CD8-positive, alpha-beta memory T cell (primary cell): ENCODE results near the gene RASAL2. TPM values are rescaled to one million over a fixed set of nuclear protein-coding genes. Genes with fewer than 3 reads are reported as not detected.
"Not testable (repeated sequence)": the region's sequence is repeated elsewhere in the genome, so short reads cannot be mapped to it uniquely, and the experiment has no call there.

Experiments
- CTCF ChIA-PET: fragments of 350-600 bp; sonication (Branson Sonifier 250); formaldehyde crosslinking; loops from one replicate; lab custom pipeline; 2021; ENCODE audit warnings: antibody characterized with exemption; lab: Charles Lee
- POLR2A ChIA-PET: fragments of 350-600 bp; sonication (Branson Sonifier 250); formaldehyde crosslinking; loops from one replicate; lab custom pipeline; 2021; ENCODE audit warnings: antibody characterized with exemption; lab: Charles Lee
- DNase-seq, 5 donors: peaks; one replicate each; pipeline versions ENCODE4 v3.0.0 to v3.0.0-alpha.2; 2020 to 2022; ENCODE audit warnings: mixed read lengths in 1 of 5
- H3K27ac ChIP-seq: one replicate; pipeline ENCODE4 v1.7.0; 2013; ENCODE audit warnings: low read depth, mild to moderate bottlenecking, low read length, moderate library complexity
- H3K27me3 ChIP-seq: 2 replicates; pipeline ENCODE4 v1.7.0; 2013; ENCODE audit warnings: low read length, mild to moderate bottlenecking; ENCODE audit not compliant: insufficient read depth, poor library complexity, severe bottlenecking
- H3K36me3 ChIP-seq: 2 replicates; pipeline ENCODE4 v1.7.0; 2013; ENCODE audit warnings: mild to moderate bottlenecking, low read length, moderate library complexity; ENCODE audit not compliant: insufficient read depth
- H3K4me1 ChIP-seq: 2 replicates; pipeline ENCODE4 v1.7.0; 2013; ENCODE audit warnings: mild to moderate bottlenecking, low read length, moderate library complexity; ENCODE audit not compliant: insufficient read depth
- H3K4me3 ChIP-seq: 2 replicates; pipeline ENCODE4 v1.7.0; 2013; ENCODE audit warnings: mild to moderate bottlenecking, low read length
- H3K9me3 ChIP-seq: 2 replicates; pipeline ENCODE4 v1.7.0; 2013; ENCODE audit warnings: mild to moderate bottlenecking, low read length
- H3K27ac Mint-ChIP-seq, 8 donors: one replicate each; pipeline ENCODE4 v1.8.0; 2020 to 2021; ENCODE audit warnings: mixed read lengths in 8 of 8, mild to moderate bottlenecking in 6 of 8, inconsistent platforms in 3 of 8, moderate library complexity in 3 of 8
- H3K27me3 Mint-ChIP-seq, 2 donors: one replicate each; pipeline ENCODE4 v1.8.0; 2020 to 2021; ENCODE audit warnings: mixed read lengths in 2 of 2, mild to moderate bottlenecking in 1 of 2, moderate library complexity in 1 of 2
- H3K36me3 Mint-ChIP-seq, 3 donors: one replicate each; pipeline ENCODE4 v1.8.0; 2020 to 2021; ENCODE audit warnings: mixed read lengths in 3 of 3, inconsistent platforms in 1 of 3, mild to moderate bottlenecking in 1 of 3
- H3K4me1 Mint-ChIP-seq, 3 donors: one replicate each; pipeline ENCODE4 v1.8.0; 2020 to 2021; ENCODE audit warnings: mixed read lengths in 3 of 3, inconsistent platforms in 1 of 3, mild to moderate bottlenecking in 1 of 3
- H3K4me3 Mint-ChIP-seq, 7 donors: one replicate each; pipeline ENCODE4 v1.8.0; 2020 to 2021; ENCODE audit warnings: mixed read lengths in 7 of 7, mild to moderate bottlenecking in 6 of 7, moderate library complexity in 4 of 7, inconsistent platforms in 2 of 7
- H3K9me3 Mint-ChIP-seq, 5 donors: one replicate each; pipeline ENCODE4 v1.8.0; 2020 to 2022; ENCODE audit warnings: mixed read lengths in 5 of 5, mild to moderate bottlenecking in 3 of 5, moderate library complexity in 2 of 5, inconsistent platforms in 1 of 5
- polyA plus RNA-seq: library from polyadenylated mRNA; unstranded; fragments of 300-500 nt; fragmentation: Illumina TruSeq; gene quantifications from one replicate; pipeline ENCODE4 v1.2.3, GENCODE V29; 2021
- total RNA-seq, 2 experiments: library from RNA; stranded (reverse); gene quantifications; one replicate each; pipeline ENCODE4 v1.2.3, GENCODE V29; 2021

The RASAL2 gene
- total and polyA plus RNA-seq, 3 experiments from 2014 or later: 0.04 to 0.07 TPM; not detected in 1

- H3K4me1 ChIP-seq, H3K36me3 ChIP-seq, POLR2A ChIA-PET, H3K27ac ChIP-seq, H3K27me3 ChIP-seq, H3K36me3 Mint-ChIP-seq, H3K9me3 ChIP-seq, H3K4me1 Mint-ChIP-seq, H3K4me3 Mint-ChIP-seq, H3K27ac Mint-ChIP-seq, DNase-seq, H3K4me3 ChIP-seq, CTCF ChIA-PET, H3K27me3 Mint-ChIP-seq: not testable (repeated sequence)
- H3K9me3 Mint-ChIP-seq: peaks cover 9 to 20% (median 16%) of the 10 kb centered on the region in 5 donors
Measured at GRCh38 chr1:178253581-178253980, 159.7 kb downstream of the RASAL2 start.

- H3K9me3 ChIP-seq: no peaks in the 10 kb centered on the region
- no peaks in the 10 kb centered on the region for H3K27me3 ChIP-seq
- Mint-ChIP-seq H3K9me3 (peaks cover 11 to 20% (median 17%) of the 10 kb centered on the region in 5 donors), H3K36me3 (no peaks in the 10 kb centered on the region), H3K27me3 (no peaks in the 10 kb centered on the region), H3K4me3 (no peak overlapping the region), H3K27ac (no peak overlapping the region), H3K4me1 (no peaks in the 10 kb centered on the region)
- DNase-seq: no peak
- H3K4me1 ChIP-seq: no peaks in the 10 kb centered on the region
- POLR2A ChIA-PET: no interaction called here
- no peak overlapping the region for H3K4me3 ChIP-seq
- H3K36me3 ChIP-seq: no peaks in the 10 kb centered on the region
- CTCF ChIA-PET: no interaction called here
- H3K27ac ChIP-seq: no peak overlapping the region
Measured at GRCh38 chr1:178254433-178254832, 160.5 kb downstream of the RASAL2 start.

- Histone ChIP-seq H3K27me3 (no peaks in the 10 kb centered on the region), H3K36me3 (no peaks in the 10 kb centered on the region), H3K4me1 (no peaks in the 10 kb centered on the region), H3K27ac (no peak overlapping the region), H3K9me3 (no peaks in the 10 kb centered on the region), H3K4me3 (no peak overlapping the region)
- peaks cover 8 to 16% (median 9%) of the 10 kb centered on the region in 5 donors for H3K9me3 Mint-ChIP-seq
- H3K27me3 Mint-ChIP-seq: no peaks in the 10 kb centered on the region
- DNase-seq: no peak
- ChIA-PET POLR2A (no interaction called here), CTCF (no interaction called here)
- no peaks in the 10 kb centered on the region for H3K36me3 Mint-ChIP-seq
- H3K27ac Mint-ChIP-seq: no peak overlapping the region
- H3K4me3 Mint-ChIP-seq: no peak overlapping the region
- no peaks in the 10 kb centered on the region for H3K4me1 Mint-ChIP-seq
Measured at GRCh38 chr1:178258536-178258935, 164.6 kb downstream of the RASAL2 start.

- no peaks in the 10 kb centered on the region for H3K27me3 Mint-ChIP-seq
- CTCF ChIA-PET: no interaction called here
Measured at GRCh38 chr1:178262120-178262500, 168.2 kb downstream of the RASAL2 start.

GRCh38 chr1:178263341-178263740, 169.4 kb downstream of the RASAL2 start:
- no peaks in the 10 kb centered on the region for H3K27me3 Mint-ChIP-seq
- no peaks in the 10 kb centered on the region for H3K36me3 ChIP-seq
- no peaks in the 10 kb centered on the region for H3K27me3 ChIP-seq
- H3K4me3 ChIP-seq: no peak overlapping the region
- no peaks in the 10 kb centered on the region for H3K9me3 ChIP-seq
- H3K4me1 Mint-ChIP-seq: no peaks in the 10 kb centered on the region
- no peak overlapping the region for H3K27ac ChIP-seq
- no peak overlapping the region for H3K4me3 Mint-ChIP-seq
- peaks cover 1 to 5% (median 2%) of the 10 kb centered on the region in 5 donors for H3K9me3 Mint-ChIP-seq
- no peak overlapping the region for H3K27ac Mint-ChIP-seq
- no peaks in the 10 kb centered on the region for H3K36me3 Mint-ChIP-seq
- ChIA-PET CTCF (no interaction called here), POLR2A (no interaction called here)
- H3K4me1 ChIP-seq: no peaks in the 10 kb centered on the region
- DNase-seq: no peak

More at GRCh38 chr1:178262120-178262500, 168.2 kb downstream of the RASAL2 start:
- Mint-ChIP-seq H3K36me3 (no peaks in the 10 kb centered on the region), H3K4me3 (no peak overlapping the region), H3K27ac (no peak overlapping the region), H3K9me3 (peaks cover 1 to 5% (median 2%) of the 10 kb centered on the region in 5 donors), H3K4me1 (no peaks in the 10 kb centered on the region)
- no peaks in the 10 kb centered on the region for H3K36me3 ChIP-seq
- no peak for DNase-seq
- H3K27ac ChIP-seq: no peak overlapping the region
- no peaks in the 10 kb centered on the region for H3K9me3 ChIP-seq
- POLR2A ChIA-PET: no interaction called here
- H3K4me3 ChIP-seq: no peak overlapping the region
- no peaks in the 10 kb centered on the region for H3K4me1 ChIP-seq
- H3K27me3 ChIP-seq: no peaks in the 10 kb centered on the region

- Mint-ChIP-seq H3K4me3 (no peak overlapping the region), H3K27me3 (no peaks in the 10 kb centered on the region), H3K4me1 (no peaks in the 10 kb centered on the region), H3K27ac (no peak overlapping the region), H3K36me3 (no peaks in the 10 kb centered on the region), H3K9me3 (peaks cover 0 to 8% (median 0%) of the 10 kb centered on the region in 5 donors)
- Histone ChIP-seq H3K4me3 (no peak overlapping the region), H3K36me3 (no peaks in the 10 kb centered on the region), H3K4me1 (no peaks in the 10 kb centered on the region), H3K9me3 (no peaks in the 10 kb centered on the region), H3K27me3 (no peaks in the 10 kb centered on the region), H3K27ac (no peak overlapping the region)
- CTCF ChIA-PET: no interaction called here
- DNase-seq: no peak
- POLR2A ChIA-PET: no interaction called here
Measured at GRCh38 chr1:178266113-178266512, 172.2 kb downstream of the RASAL2 start.

GRCh38 chr1:178266619-178267066, 172.7 kb downstream of the RASAL2 start:
- POLR2A ChIA-PET: no interaction called here
- H3K27me3 ChIP-seq: no peaks in the 10 kb centered on the region
- H3K4me1 ChIP-seq: no peaks in the 10 kb centered on the region
- H3K36me3 Mint-ChIP-seq: no peaks in the 10 kb centered on the region
- H3K4me3 ChIP-seq: no peak overlapping the region
- no peaks in the 10 kb centered on the region for H3K27me3 Mint-ChIP-seq
- DNase-seq: no peak
- H3K4me1 Mint-ChIP-seq: no peaks in the 10 kb centered on the region
- CTCF ChIA-PET: no interaction called here
- H3K9me3 Mint-ChIP-seq: peaks cover 0 to 8% (median 0%) of the 10 kb centered on the region in 5 donors
- H3K27ac Mint-ChIP-seq: no peak overlapping the region
- H3K9me3 ChIP-seq: no peaks in the 10 kb centered on the region
- no peak overlapping the region for H3K4me3 Mint-ChIP-seq
- H3K36me3 ChIP-seq: no peaks in the 10 kb centered on the region
- no peak overlapping the region for H3K27ac ChIP-seq

GRCh38 chr1:178267646-178268094, 173.8 kb downstream of the RASAL2 start:
- Mint-ChIP-seq H3K4me1 (no peaks in the 10 kb centered on the region), H3K27ac (no peak overlapping the region), H3K36me3 (no peaks in the 10 kb centered on the region), H3K27me3 (no peaks in the 10 kb centered on the region), H3K9me3 (peaks cover 0 to 8% (median 0%) of the 10 kb centered on the region in 5 donors), H3K4me3 (no peak overlapping the region)
- ChIA-PET CTCF (no interaction called here), POLR2A (no interaction called here)
- DNase-seq: no peak
- H3K36me3 ChIP-seq: no peaks in the 10 kb centered on the region
- no peak overlapping the region for H3K27ac ChIP-seq
- H3K9me3 ChIP-seq: no peaks in the 10 kb centered on the region
- no peaks in the 10 kb centered on the region for H3K4me1 ChIP-seq
- no peak overlapping the region for H3K4me3 ChIP-seq
- H3K27me3 ChIP-seq: no peaks in the 10 kb centered on the region
